ENCODE data around the gene ATG4B. TPM values are rescaled to one million over a fixed set of nuclear protein-coding genes. Genes with fewer than 3 reads are reported as not detected.
A peak's percentile ranks its signal among the peaks of the same experiment; 100 is the strongest.

The ATG4B gene
- total RNA-seq, 2 donors from 2014 or later = 47.8 to 53.0 TPM

- TF ChIP-seq CTCF (IDR thresholded peaks at IDR 0.05) = no peak
- Histone ChIP-seq H3K4me3 (no peak overlapping the region), H3K4me1 (peaks cover 0 to 12% of the 10 kb centered on the region in 2 donors), H3K27me3 (no peaks in the 10 kb centered on the region), H3K27ac (no peak overlapping the region), H3K9me3 (no peaks in the 10 kb centered on the region), H3K36me3 (peaks cover 13% of the 10 kb centered on the region)
- DNase-seq (ENCODE audit: low spot score) = no peak
Observed at GRCh38 chr2:241678784-241679540, 41.5 kb downstream of the ATG4B start.

DNA sequence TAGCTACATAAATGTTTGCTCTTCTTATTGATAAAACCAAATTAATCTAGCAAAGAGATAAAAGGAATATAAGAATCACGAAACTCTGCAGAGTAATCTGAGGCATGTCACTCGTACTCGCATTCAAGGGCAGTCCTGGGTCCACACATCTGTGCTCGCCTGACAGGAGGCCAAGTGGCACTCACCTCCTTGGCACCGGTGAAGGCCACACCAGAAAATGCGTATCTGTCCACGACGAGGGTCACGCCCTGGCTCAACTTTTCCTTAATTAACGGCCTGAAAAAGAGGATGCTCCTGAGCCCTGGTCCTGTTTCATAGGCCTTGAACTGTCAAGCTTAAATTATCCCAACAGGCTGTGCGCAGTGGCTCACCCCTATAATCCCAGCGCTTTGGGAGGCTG lies 42.6 kb downstream of the ATG4B start:
- Histone ChIP-seq H3K4me1 (peaks cover 0 to 12% of the 10 kb centered on the region in 2 donors), H3K27me3 (no peaks in the 10 kb centered on the region), H3K36me3 (peaks cover 13% of the 10 kb centered on the region), H3K4me3 (no peak overlapping the region), H3K9me3 (no peaks in the 10 kb centered on the region), H3K27ac (no peak overlapping the region)
- no peak for DNase-seq (ENCODE audit: low spot score)
- no peak for TF ChIP-seq CTCF (IDR thresholded peaks at IDR 0.05)

DNA sequence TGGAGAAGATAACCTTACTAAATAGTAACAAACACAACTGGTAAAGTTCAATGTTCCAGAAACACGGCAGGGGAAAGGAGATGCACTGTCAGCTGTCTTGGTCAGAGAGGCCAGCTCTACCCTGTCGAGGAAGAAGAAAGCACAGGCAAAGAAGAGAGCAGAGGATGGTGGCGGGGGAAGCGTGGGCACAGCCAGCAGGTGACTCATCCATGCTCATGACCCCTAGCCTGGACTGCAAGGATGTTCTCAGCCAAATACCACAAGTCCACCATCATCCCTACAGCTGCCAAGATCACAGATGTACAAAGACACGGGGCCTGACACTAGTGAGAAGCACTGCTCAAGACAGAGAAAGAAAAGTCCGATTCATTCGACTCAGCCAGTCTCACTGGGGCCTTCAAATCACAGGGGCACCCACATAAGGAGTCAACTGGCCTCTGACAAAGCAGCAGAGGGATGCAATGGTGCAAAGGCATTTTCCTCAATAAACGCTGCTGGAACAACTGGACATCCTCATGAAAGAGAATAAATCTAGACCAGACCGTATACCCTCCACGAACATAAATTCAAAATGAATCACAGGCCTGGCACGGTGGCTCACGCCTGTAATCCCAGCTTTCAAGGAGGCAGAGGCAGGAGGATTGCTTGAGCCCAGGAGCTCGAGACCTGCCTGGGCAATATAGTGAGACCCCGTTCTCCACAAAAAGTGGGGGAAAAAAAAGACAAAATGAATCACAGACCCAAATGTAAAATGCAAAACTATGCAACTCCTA lies 43.5 kb downstream of the ATG4B start:
- H3K27ac ChIP-seq = peak overlapping the region; percentile 27 to 40
- peaks cover 13% of the 10 kb centered on the region for H3K36me3 ChIP-seq
- DNase-seq (ENCODE audit: low spot score) = no peak
- TF ChIP-seq CTCF (IDR thresholded peaks at IDR 0.05) = no peak
- H3K4me3 ChIP-seq = no peak overlapping the region
- no peaks in the 10 kb centered on the region for H3K27me3 ChIP-seq
- H3K4me1 ChIP-seq = peaks cover 0 to 17% of the 10 kb centered on the region in 2 donors
- H3K9me3 ChIP-seq = no peaks in the 10 kb centered on the region

DNA sequence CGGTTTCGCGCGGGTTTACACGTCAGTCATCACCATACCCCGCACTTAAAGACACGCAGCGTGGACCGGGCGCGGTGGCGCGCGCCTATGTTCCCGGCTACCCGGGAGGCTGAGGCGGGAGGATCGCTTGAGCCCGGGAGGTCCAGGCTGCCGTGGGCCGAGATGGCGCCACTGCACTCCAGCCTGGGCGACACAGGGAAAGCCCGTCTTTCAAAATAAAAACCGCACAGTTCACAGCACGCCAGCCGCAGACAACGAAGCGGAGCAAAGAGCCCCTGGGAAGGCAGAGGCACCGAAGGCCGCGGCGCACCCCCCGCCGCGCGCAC lies 48.8 kb downstream of the ATG4B start:
- Histone ChIP-seq H3K4me1 (peaks cover 0 to 33% of the 10 kb centered on the region in 2 donors), H3K9me3 (no peaks in the 10 kb centered on the region), H3K4me3 (peak overlapping the region; percentile 95 to 96), H3K27me3 (no peaks in the 10 kb centered on the region), H3K36me3 (peaks cover 17% of the 10 kb centered on the region), H3K27ac (peak overlapping the region; percentile 89 to 97)
- no peak for TF ChIP-seq CTCF (IDR thresholded peaks at IDR 0.05)
- DNase-seq (ENCODE audit: low spot score) = no peak

- Histone ChIP-seq H3K27me3 (no peaks in the 10 kb centered on the region), H3K9me3 (no peaks in the 10 kb centered on the region), H3K4me1 (peaks cover 0 to 28% of the 10 kb centered on the region in 2 donors), H3K36me3 (peaks cover 22% of the 10 kb centered on the region), H3K4me3 (peak within 1 kb of the TSS; percentile 95 to 96), H3K27ac (peak within 1 kb of the TSS; percentile 89 to 97)
- TF ChIP-seq CTCF (IDR thresholded peaks at IDR 0.05) = peak in 1 of 2 donors; percentile 9
- peak; percentile 96 for DNase-seq (ENCODE audit: low spot score)
Observed at GRCh38 chr2:241686650-241687425, 49.3 kb downstream of the ATG4B start, which contains the start of gene DTYMK. DTYMK (minus strand) TSS chr2:241686815; CDS start chr2:241686783, 32 bp downstream.
